Skeletal muscle tissue (tissue), 4 donors: ENCODE measurements around the gene OASL. TPM values are rescaled to one million over a fixed set of nuclear protein-coding genes. Genes with fewer than 3 reads are reported as not detected.
"Not testable (repeated sequence)": the region's sequence is repeated elsewhere in the genome, so short reads cannot be mapped to it uniquely, and the experiment has no call there.

Experiments used
- H3K27ac ChIP-seq: one replicate; pipeline ENCODE4 v1.7.0; 2013; ENCODE audit warnings: mild to moderate bottlenecking, low read depth, low read length, inconsistent platforms
- H3K27me3 ChIP-seq, 3 donors: one replicate each; pipeline ENCODE4 v1.7.0; 2013; ENCODE audit warnings: low read length in 3 of 3; ENCODE audit not compliant: control insufficient read depth in 3 of 3, insufficient read depth in 3 of 3
- H3K36me3 ChIP-seq, 3 donors: one replicate each; pipeline ENCODE4 v1.7.0; 2013; ENCODE audit warnings: low read length in 3 of 3; ENCODE audit not compliant: control insufficient read depth in 3 of 3, insufficient read depth in 3 of 3
- H3K4me1 ChIP-seq, 3 donors: one replicate each; pipeline ENCODE4 v1.7.0; 2013; ENCODE audit warnings: low read length in 3 of 3, mild to moderate bottlenecking in 3 of 3; ENCODE audit not compliant: control insufficient read depth in 3 of 3, insufficient read depth in 3 of 3
- H3K4me3 ChIP-seq, 3 donors: one replicate each; pipeline ENCODE4 v1.7.0; 2013; ENCODE audit warnings: low read length in 3 of 3
- H3K9ac ChIP-seq, 3 donors: one replicate each; pipeline ENCODE4 v1.7.0; 2013; ENCODE audit warnings: low read length in 3 of 3, mild to moderate bottlenecking in 3 of 3, moderate library complexity in 2 of 3, low read depth in 1 of 3
- H3K9me3 ChIP-seq, 3 donors: one replicate each; pipeline ENCODE4 v1.7.0; 2013; ENCODE audit warnings: low read length in 3 of 3; ENCODE audit not compliant: control insufficient read depth in 3 of 3
- total RNA-seq: library from RNA; depleted of rRNA; stranded (reverse); fragments of >200 nt; gene quantifications from one replicate; pipeline ENCODE4 v1.2.3, GENCODE V29; 2014
- donor health status: Osteomylitis.

OASL gene
- total RNA-seq, 1 donor from 2014 or later, result not detected

- peak overlapping the region in 1 of 3 donors; percentile 16 for H3K4me3 ChIP-seq
Observed at GRCh38 chr12:121059031-121059898, 20.2 kb upstream of the OASL start.

GRCh38 chr12:121057794-121058193 lies 18.7 kb upstream of the OASL start:
- H3K9me3 ChIP-seq, result no peaks in the 10 kb centered on the region
- H3K36me3 ChIP-seq, result no peaks in the 10 kb centered on the region
- no peak overlapping the region for H3K4me3 ChIP-seq
- H3K27ac ChIP-seq, result no peak overlapping the region
- no peak overlapping the region for H3K9ac ChIP-seq
- H3K27me3 ChIP-seq, result no peaks in the 10 kb centered on the region
- H3K4me1 ChIP-seq, result peaks cover 0 to 2% (median 0%) of the 10 kb centered on the region in 3 donors

More at GRCh38 chr12:121059031-121059898, 20.2 kb upstream of the OASL start:
- H3K27ac ChIP-seq, result no peak overlapping the region
- H3K9ac ChIP-seq, result no peak overlapping the region
- peaks cover 0 to 2% (median 0%) of the 10 kb centered on the region in 3 donors for H3K4me1 ChIP-seq
- no peaks in the 10 kb centered on the region for H3K27me3 ChIP-seq
- H3K9me3 ChIP-seq, result no peaks in the 10 kb centered on the region
- H3K36me3 ChIP-seq, result no peaks in the 10 kb centered on the region

GRCh38 chr12:121053706-121054105 lies 14.7 kb upstream of the OASL start:
- no peak overlapping the region for H3K9ac ChIP-seq
- H3K27me3 ChIP-seq, result peaks cover 0 to 2% (median 0%) of the 10 kb centered on the region in 3 donors
- no peak overlapping the region for H3K4me3 ChIP-seq
- no peaks in the 10 kb centered on the region for H3K9me3 ChIP-seq
- no peaks in the 10 kb centered on the region for H3K36me3 ChIP-seq
- no peak overlapping the region for H3K27ac ChIP-seq
- no peaks in the 10 kb centered on the region for H3K4me1 ChIP-seq

- Histone ChIP-seq H3K9me3 (no peaks in the 10 kb centered on the region), H3K4me3 (no peak overlapping the region), H3K36me3 (no peaks in the 10 kb centered on the region), H3K27ac (no peak overlapping the region), H3K4me1 (no peaks in the 10 kb centered on the region), H3K9ac (no peak overlapping the region), H3K27me3 (peaks cover 0 to 5% (median 2%) of the 10 kb centered on the region in 3 donors)
Observed at GRCh38 chr12:121050725-121051124, 11.7 kb upstream of the OASL start.

GRCh38 chr12:121048442-121048841 lies 9.4 kb upstream of the OASL start:
- Histone ChIP-seq H3K9ac (no peak overlapping the region), H3K27me3 (peaks cover 6 to 10% (median 7%) of the 10 kb centered on the region in 3 donors), H3K36me3 (no peaks in the 10 kb centered on the region), H3K4me1 (no peaks in the 10 kb centered on the region), H3K9me3 (no peaks in the 10 kb centered on the region), H3K27ac (no peak overlapping the region), H3K4me3 (no peak overlapping the region)

- H3K9ac ChIP-seq, H3K36me3 ChIP-seq, H3K9me3 ChIP-seq, H3K4me3 ChIP-seq, H3K27ac ChIP-seq, H3K4me1 ChIP-seq: not testable (repeated sequence)
- H3K27me3 ChIP-seq, result peaks cover 7 to 11% (median 10%) of the 10 kb centered on the region in 3 donors
Observed at GRCh38 chr12:121047400-121047799, 8.4 kb upstream of the OASL start.

- Histone ChIP-seq H3K9ac (no peak overlapping the region), H3K27me3 (peaks cover 11 to 26% (median 14%) of the 10 kb centered on the region in 3 donors), H3K4me3 (no peak overlapping the region), H3K36me3 (no peaks in the 10 kb centered on the region), H3K4me1 (peaks cover 9 to 10% (median 9%) of the 10 kb centered on the region in 3 donors), H3K9me3 (no peaks in the 10 kb centered on the region), H3K27ac (no peak overlapping the region)
Observed at GRCh38 chr12:121043067-121043466, 4.0 kb upstream of the OASL start.

- no peaks in the 10 kb centered on the region for H3K9me3 ChIP-seq
- H3K4me1 ChIP-seq, result peaks cover 9 to 10% (median 9%) of the 10 kb centered on the region in 3 donors
- H3K36me3 ChIP-seq, result no peaks in the 10 kb centered on the region
- H3K4me3 ChIP-seq, result no peak overlapping the region
- H3K9ac ChIP-seq, result no peak overlapping the region
- peaks cover 4 to 15% (median 5%) of the 10 kb centered on the region in 3 donors for H3K27me3 ChIP-seq
- H3K27ac ChIP-seq, result no peak overlapping the region
Observed at GRCh38 chr12:121036810-121037326, 2.2 kb downstream of the OASL start.

DNA sequence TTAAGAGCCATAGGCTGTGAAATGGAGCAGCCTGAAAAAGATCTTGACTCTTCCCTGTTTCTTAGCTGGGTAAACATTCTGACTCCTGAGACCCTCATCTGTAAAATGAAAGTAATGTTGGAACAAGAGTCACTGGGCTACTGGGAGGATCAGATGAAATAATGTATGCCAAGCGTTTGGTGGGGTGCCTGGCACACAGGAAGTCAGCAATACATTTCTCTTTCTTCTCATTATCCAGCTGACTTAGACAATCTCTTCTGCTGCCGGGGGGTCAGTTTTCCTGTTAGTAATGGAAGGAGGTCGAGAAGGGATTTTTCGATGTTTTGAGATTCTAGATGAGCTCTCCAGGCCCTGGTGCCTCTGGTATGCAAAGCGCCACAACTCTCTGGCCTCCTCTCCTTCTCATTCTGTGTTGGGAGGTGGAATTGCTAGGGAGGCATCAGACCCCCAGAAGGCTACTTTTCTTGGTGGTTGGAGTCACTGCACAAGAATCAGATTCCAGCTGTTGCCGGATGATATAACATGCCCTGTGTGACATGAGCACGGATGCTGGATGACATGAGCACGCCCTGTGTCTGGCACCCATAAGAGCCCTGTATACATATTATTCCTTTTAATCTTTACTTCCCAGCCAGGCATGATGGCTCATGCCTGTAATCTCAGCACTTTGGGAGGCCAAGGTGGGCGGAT lies 4.3 kb downstream of the OASL start:
- Histone ChIP-seq H3K27me3 (peaks cover 4 to 9% (median 5%) of the 10 kb centered on the region in 3 donors), H3K36me3 (no peaks in the 10 kb centered on the region), H3K4me3 (no peak overlapping the region), H3K9ac (no peak overlapping the region), H3K9me3 (no peaks in the 10 kb centered on the region), H3K27ac (no peak overlapping the region), H3K4me1 (peaks cover 9 to 10% (median 9%) of the 10 kb centered on the region in 3 donors)
